ENCODE results near the gene RGS6. TPM values are rescaled to one million over a fixed set of nuclear protein-coding genes. Genes with fewer than 3 reads are reported as not detected.

RGS6 gene
- total RNA-seq, 1 donor from 2014 or later, result 26.1 TPM

GRCh38 chr14:72256055-72256454 is 323.8 kb downstream of the RGS6 start:
- DNase-seq (no peak), ATAC-seq (ENCODE audit: poor library complexity) (no peak)
- intact Hi-C loops (cut with DNase I), result no loop called here

DNA sequence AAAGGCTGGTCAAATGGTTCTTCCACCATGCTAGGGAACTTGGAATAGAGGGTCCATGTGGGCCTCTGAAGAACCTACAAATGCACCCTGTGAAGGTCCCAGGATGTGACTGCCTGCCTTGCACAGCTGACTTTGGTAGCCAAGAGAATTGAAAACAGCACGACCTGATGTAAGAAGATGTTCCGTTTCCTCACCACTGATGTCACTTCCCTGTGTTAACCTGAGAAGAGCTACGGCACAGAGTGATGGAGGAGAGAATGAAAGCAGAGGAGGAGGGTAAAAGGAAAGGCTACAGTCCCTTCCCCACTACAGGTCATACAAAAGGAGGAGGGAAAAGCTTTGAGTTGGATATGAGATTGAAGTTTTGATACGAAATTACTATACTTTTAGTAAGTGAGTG is 328.8 kb downstream of the RGS6 start:
- ATAC-seq (ENCODE audit: poor library complexity) (no peak), DNase-seq (no peak)
- intact Hi-C loops (cut with DNase I), result no loop called here

GRCh38 chr14:72262771-72263170 is 330.5 kb downstream of the RGS6 start:
- intact Hi-C loops (cut with DNase I), result no loop called here
- ATAC-seq (ENCODE audit: poor library complexity) (no peak), DNase-seq (no peak)

- intact Hi-C loops (cut with DNase I), result no loop called here
- no peak for DNase-seq
- ATAC-seq (ENCODE audit: poor library complexity), result no peak
Measured at GRCh38 chr14:72264716-72265115, 332.5 kb downstream of the RGS6 start.

GRCh38 chr14:72270147-72270727 is 338.0 kb downstream of the RGS6 start:
- DNase-seq (no peak), ATAC-seq (ENCODE audit: poor library complexity) (no peak)
- intact Hi-C loops (cut with DNase I), result no loop called here

DNA sequence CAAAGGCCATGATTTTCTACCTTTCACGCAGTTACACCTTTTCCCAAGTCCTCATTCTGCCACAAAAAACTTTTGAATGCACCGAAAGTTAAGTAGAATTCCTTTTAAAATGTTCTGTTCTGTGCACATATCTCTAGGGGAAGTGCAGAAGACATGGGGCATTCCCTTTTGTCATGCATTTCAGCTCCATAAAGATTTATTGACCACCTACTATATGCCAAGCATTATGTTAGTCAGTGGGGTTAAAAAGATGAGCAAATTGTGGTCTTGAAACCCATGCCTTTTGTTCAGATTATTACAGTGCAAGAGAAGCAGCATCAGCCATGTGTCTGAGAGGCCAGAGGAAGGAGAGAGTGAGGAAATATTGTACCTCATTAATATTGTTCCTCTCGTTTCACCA is 338.5 kb downstream of the RGS6 start:
- intact Hi-C loops (cut with DNase I), result no loop called here
- DNase-seq (no peak), ATAC-seq (ENCODE audit: poor library complexity) (no peak)

- no peak for ATAC-seq (ENCODE audit: poor library complexity)
- no peak for DNase-seq
- intact Hi-C loops (cut with DNase I), result no loop called here
Measured at GRCh38 chr14:72275242-72275641, 343.0 kb downstream of the RGS6 start.

GRCh38 chr14:72278316-72278715 is 346.1 kb downstream of the RGS6 start:
- DNase-seq (no peak), ATAC-seq (ENCODE audit: poor library complexity) (no peak)
- intact Hi-C loops (cut with DNase I), result no loop called here

- intact Hi-C loops (cut with DNase I), result no loop called here
- ATAC-seq (ENCODE audit: poor library complexity) (no peak), DNase-seq (no peak)
Measured at GRCh38 chr14:72284176-72284575, 351.9 kb downstream of the RGS6 start.

GRCh38 chr14:72290241-72290640 is 358.0 kb downstream of the RGS6 start:
- intact Hi-C loops (cut with DNase I), result loop anchor here (5.0 kb wide), 1 partner anchor 268 kb away; no protein-coding TSS in a partner anchor
- ATAC-seq (ENCODE audit: poor library complexity) (no peak), DNase-seq (no peak)

- ATAC-seq (ENCODE audit: poor library complexity) (peak; percentile 87), DNase-seq (no peak)
- intact Hi-C loops (cut with DNase I), result loop anchor here (1.0 to 5.0 kb wide), 2 partner anchors 270 to 360 kb away; partner anchors contain the start of gene RGS6
Measured at GRCh38 chr14:72291908-72292688, 359.9 kb downstream of the RGS6 start.

- peak; percentile 12 for ATAC-seq (ENCODE audit: poor library complexity)
- intact Hi-C loops (cut with DNase I), result loop anchor here (1.0 to 5.0 kb wide), 2 partner anchors 270 to 360 kb away; partner anchors contain the start of gene RGS6
- DNase-seq, result no peak
Measured at GRCh38 chr14:72292689-72293024, 360.4 kb downstream of the RGS6 start.

DNA sequence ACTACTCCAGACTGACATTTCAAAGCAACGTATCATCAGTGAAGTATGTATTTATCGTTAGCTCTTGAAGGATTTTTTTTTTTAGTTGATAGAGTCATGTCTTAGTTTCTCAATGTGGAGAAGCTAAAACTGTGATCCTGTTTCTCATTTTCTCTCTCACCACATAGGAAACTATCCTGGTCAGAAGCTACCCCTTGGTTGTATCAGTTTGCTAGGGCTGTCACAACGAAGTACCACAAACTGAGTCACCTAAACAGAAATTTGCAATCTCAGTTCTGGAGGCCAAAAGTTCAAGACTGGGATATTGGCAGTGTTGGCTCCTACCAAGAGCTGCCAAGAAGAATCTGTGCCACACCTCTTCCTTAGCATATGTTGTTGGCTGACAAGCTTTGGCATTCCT is 369.1 kb downstream of the RGS6 start:
- no peak for DNase-seq
- no peak for ATAC-seq (ENCODE audit: poor library complexity)
- intact Hi-C loops (cut with DNase I), result no loop called here

DNA sequence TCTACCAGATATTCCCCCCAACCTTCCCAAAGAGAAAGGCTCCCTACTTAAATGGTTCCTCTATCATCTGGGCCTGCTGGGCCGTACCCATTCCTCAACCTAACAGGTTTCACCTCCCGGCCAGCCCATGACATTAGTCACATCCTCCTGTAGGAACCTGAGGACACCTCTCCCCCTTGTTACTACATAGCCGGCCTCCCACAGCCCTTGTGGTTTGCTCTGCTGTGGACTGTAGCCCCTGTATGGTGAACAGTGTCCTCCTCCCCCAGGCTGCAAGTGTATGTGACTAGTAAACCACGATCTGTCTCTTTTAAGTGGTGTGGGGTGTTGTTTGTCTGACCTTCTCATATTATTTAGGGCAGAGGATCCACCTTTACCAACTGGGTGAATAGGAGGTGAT is 371.7 kb downstream of the RGS6 start:
- intact Hi-C loops (cut with DNase I), result no loop called here
- ATAC-seq (ENCODE audit: poor library complexity), result no peak
- no peak for DNase-seq

GRCh38 chr14:72305561-72305960 is 373.3 kb downstream of the RGS6 start:
- DNase-seq (no peak), ATAC-seq (ENCODE audit: poor library complexity) (no peak)
- intact Hi-C loops (cut with DNase I), result no loop called here

DNA sequence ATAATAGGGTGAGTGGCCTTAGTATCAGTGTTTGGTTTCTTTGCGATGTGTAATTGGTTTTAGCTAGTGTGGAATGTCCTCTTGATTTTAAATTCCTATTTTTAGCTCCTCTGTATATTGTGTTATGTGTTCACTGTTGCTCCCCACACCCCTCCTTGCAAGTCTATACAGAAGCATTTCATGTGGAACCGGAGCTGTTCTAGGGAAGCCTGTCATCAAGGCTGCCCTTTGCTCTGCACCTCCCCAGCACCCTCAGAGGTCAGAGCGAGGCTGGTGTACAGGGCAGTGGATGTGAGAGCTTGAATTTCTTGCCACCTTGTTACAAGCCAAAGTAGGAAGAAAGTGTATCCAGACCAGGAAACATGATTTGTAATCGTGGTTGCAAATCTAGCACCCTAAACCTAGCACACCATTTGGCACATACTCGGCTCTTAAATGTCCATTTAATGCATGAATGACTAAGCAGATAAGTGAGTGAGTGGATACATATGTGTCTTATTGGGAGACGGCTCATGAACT is 376.8 kb downstream of the RGS6 start:
- intact Hi-C loops (cut with DNase I), result no loop called here
- DNase-seq, result no peak
- peak; percentile 49 for ATAC-seq (ENCODE audit: poor library complexity)

GRCh38 chr14:72311116-72311515 is 378.9 kb downstream of the RGS6 start:
- intact Hi-C loops (cut with DNase I), result no loop called here
- ATAC-seq (ENCODE audit: poor library complexity) (no peak), DNase-seq (no peak)

DNA sequence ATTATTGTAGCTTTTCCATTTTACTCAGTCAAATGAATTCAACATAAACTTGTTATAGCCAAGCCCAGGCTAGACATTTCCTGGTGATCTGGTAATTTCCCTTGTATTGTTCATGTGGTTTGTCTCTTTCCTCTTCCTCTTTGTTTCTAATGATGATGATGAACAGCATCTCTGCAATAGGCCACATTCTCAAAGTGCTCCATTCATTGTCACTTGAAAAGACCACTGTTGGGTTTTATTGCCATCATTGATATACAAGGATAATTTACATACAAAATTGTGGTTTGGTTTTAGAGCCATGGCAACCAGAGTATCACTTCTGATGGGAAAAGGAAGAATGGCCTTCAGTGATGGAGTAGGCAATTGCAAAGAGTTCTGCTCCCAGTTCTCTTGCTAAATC is 379.3 kb downstream of the RGS6 start:
- DNase-seq (no peak), ATAC-seq (ENCODE audit: poor library complexity) (no peak)
- intact Hi-C loops (cut with DNase I), result no loop called here

DNA sequence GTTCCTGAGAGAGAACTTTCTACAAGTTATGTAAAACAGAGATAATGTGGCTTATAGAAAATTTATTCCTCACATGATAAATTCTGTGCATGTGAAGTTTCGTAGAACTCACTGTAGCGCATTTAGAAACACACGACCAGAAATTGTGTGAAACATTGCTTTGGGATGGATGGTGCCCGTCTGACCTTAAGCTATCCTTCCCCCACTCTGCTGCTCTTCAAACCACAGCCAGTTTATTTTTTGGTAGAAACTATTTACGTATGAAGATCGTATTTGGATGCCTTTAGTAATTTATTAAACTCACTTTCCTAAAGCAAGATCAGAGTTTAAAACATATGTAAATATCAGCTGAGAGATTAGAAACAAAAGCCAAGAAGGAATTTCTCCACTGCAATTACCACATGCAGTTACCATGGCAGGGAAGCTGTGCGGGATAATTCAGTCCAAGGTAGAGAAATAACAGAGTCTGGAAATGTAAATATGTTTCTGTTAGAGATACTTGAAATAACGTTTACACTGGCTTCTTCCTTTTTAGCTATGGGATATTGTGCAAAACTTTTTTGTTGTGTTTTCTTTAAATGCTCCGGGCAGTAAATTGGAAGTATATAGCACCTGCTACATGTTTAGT is 382.7 kb downstream of the RGS6 start:
- DNase-seq (no peak), ATAC-seq (ENCODE audit: poor library complexity) (no peak)
- intact Hi-C loops (cut with DNase I), result no loop called here

DNA sequence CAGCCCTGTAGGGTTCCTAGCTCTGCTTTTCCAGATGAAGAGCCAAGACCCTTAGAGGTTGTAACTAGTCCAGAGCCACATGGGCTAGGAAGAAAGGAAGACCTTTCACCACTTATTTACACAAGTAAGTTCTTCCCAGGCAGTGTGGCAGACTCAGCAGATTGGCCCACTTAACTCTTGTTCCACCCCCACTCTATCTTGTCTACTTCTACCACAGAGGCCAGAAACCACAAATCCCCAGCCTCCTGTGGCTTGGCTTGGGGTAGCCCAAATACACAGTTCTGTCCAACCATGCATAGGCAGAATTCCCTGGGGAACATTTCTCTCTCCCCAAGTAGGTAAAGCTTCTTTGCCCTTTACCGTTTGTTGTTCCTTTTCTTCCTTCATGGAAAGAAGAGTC is 383.5 kb downstream of the RGS6 start:
- ATAC-seq (ENCODE audit: poor library complexity), result no peak
- intact Hi-C loops (cut with DNase I), result no loop called here
- DNase-seq, result no peak

All from Right ventricle myocardium superior (tissue), 1 donor.